HL-60 (cell line): ENCODE data around the gene PTGR1.

ENCODE experiments used
- CTCF ChIP-seq: IDR thresholded peaks from one replicate; pipeline ENCODE4 v1.5.1; 2011; ENCODE audit warnings: low read length, control low read depth, inconsistent platforms; ENCODE audit not compliant: insufficient read depth
- POLR2AphosphoS5 ChIP-seq: IDR thresholded peaks from 2 replicates; pipeline ENCODE4 v1.6.1; 2012; ENCODE audit warnings: low read depth

- TF ChIP-seq POLR2AphosphoS5 (no peak), CTCF (no peak)
Measured at GRCh38 chr9:111615928-111616327, 16.5 kb upstream of the PTGR1 start.
